NCI-H2171 (cell line): Measurements from ENCODE around the gene IRS1.

Experiments used
- DNase-seq: peaks from one replicate; lab custom pipeline; 2025; lab: John Stamatoyannopoulos, UW

The IRS1 gene

GRCh38 chr2:226726546-226726945 is 73.1 kb downstream of the IRS1 start:
- no peak for DNase-seq

GRCh38 chr2:226725126-226725860 is 74.3 kb downstream of the IRS1 start:
- no peak for DNase-seq

GRCh38 chr2:226721541-226721940 is 78.1 kb downstream of the IRS1 start:
- no peak for DNase-seq

- DNase-seq: no peak
These were observed 78.7 kb downstream of the IRS1 start for GRCh38 chr2:226720948-226721347.

GRCh38 chr2:226717719-226718118 is 81.9 kb downstream of the IRS1 start:
- DNase-seq: no peak

- no peak for DNase-seq
These were observed 83.5 kb downstream of the IRS1 start for GRCh38 chr2:226716126-226716525.

- no peak for DNase-seq
These were observed 84.2 kb downstream of the IRS1 start for GRCh38 chr2:226715347-226715990.

GRCh38 chr2:226712941-226713340 is 86.7 kb downstream of the IRS1 start:
- no peak for DNase-seq

- DNase-seq: no peak
These were observed 87.9 kb downstream of the IRS1 start for GRCh38 chr2:226711606-226712296.

- no peak for DNase-seq
These were observed 92.1 kb downstream of the IRS1 start for GRCh38 chr2:226707499-226707898.

- no peak for DNase-seq
These were observed 93.7 kb downstream of the IRS1 start for GRCh38 chr2:226705965-226706364.

- DNase-seq: no peak
These were observed 94.3 kb downstream of the IRS1 start for GRCh38 chr2:226705133-226705886.

- DNase-seq: peak; percentile 62
These were observed 96.1 kb downstream of the IRS1 start for GRCh38 chr2:226703514-226703913.

GRCh38 chr2:226702376-226702775 is 97.2 kb downstream of the IRS1 start:
- no peak for DNase-seq

- no peak for DNase-seq
These were observed 98.6 kb downstream of the IRS1 start for GRCh38 chr2:226701052-226701451.

GRCh38 chr2:226699321-226699720 is 100.3 kb downstream of the IRS1 start:
- DNase-seq: no peak

GRCh38 chr2:226698671-226699070 is 100.9 kb downstream of the IRS1 start:
- DNase-seq: no peak

- DNase-seq: no peak
These were observed 104.9 kb downstream of the IRS1 start for GRCh38 chr2:226694586-226695284.

GRCh38 chr2:226694149-226694548 is 105.5 kb downstream of the IRS1 start:
- DNase-seq: no peak

- no peak for DNase-seq
These were observed 106.1 kb downstream of the IRS1 start for GRCh38 chr2:226693521-226693920.

GRCh38 chr2:226692521-226693126 is 107.0 kb downstream of the IRS1 start:
- DNase-seq: no peak
